ENCODE data around the gene EXOC7.

The EXOC7 gene

GRCh38 chr17:76034428-76035350 lies 68.9 kb downstream of the EXOC7 start:
- no peak for DNase-seq

- no peak for DNase-seq
Observed at GRCh38 chr17:76033139-76033538, 70.4 kb downstream of the EXOC7 start.

GRCh38 chr17:76032780-76033108 lies 70.8 kb downstream of the EXOC7 start:
- DNase-seq = no peak

- no peak for DNase-seq
Observed at GRCh38 chr17:76032073-76032779, 71.4 kb downstream of the EXOC7 start.
